GM12878 (cell line): ENCODE measurements around the gene CYB5R3. TPM values are rescaled to one million over a fixed set of nuclear protein-coding genes. Genes with fewer than 3 reads are reported as not detected.
A peak's percentile ranks its signal among the peaks of the same experiment; 100 is the strongest.

Experiments
- ATAC-seq: fragments of 200-7000 bp; cut with Tn5 transposase; 3 replicates; pipeline ENCODE4 v1.9.1; 2020; ENCODE audit warnings: mild to moderate bottlenecking, moderate library complexity
- BruUV-seq: library from RNA; stranded (reverse); fragments of 400-500 nt; replicated peaks from 2 replicates; lab custom pipeline; 2021; lab: Mats Ljungman, UMichigan
- CTCF ChIA-PET: fragments of 300-600 bp; sonication (Branson Sonifier 250); formaldehyde crosslinking; extraction: SDS; loops from one replicate; lab custom pipeline; 2021; ENCODE audit warnings: inconsistent platforms; lab: Yijun Ruan, JAX
- POLR2A ChIA-PET: fragments of 350-600 bp; formaldehyde crosslinking; extraction: SDS; loops from one replicate; lab custom pipeline; 2021; ENCODE audit warnings: inconsistent platforms; lab: Charles Lee
- RAD21 ChIA-PET: fragments of 300-600 bp; sonication (Branson Sonifier 250); formaldehyde crosslinking; loops from one replicate; lab custom pipeline; 2023; ENCODE audit warnings: antibody characterized with exemption; ENCODE audit not compliant: unreplicated experiment; lab: Charles Lee
- SMC1A ChIA-PET: fragments of 300-600 bp; sonication (Branson Sonifier 250); formaldehyde crosslinking; loops from one replicate; lab custom pipeline; 2023; ENCODE audit not compliant: unreplicated experiment, uncharacterized antibody; lab: Charles Lee
- DNase-seq: peaks from one replicate; pipeline ENCODE4 v3.0.0-alpha.2; 2011; ENCODE audit warnings: low read depth, low spot score
- FAIRE-seq: peaks from 3 replicates; lab custom pipeline; 2011; peaks lifted over from hg19 to GRCh38; lab: Jason Lieb, UNC
- H2AFZ ChIP-seq: 2 replicates; pipeline ENCODE4 v1.6.0; 2011; ENCODE audit warnings: low read depth, low read length, control low read depth; ENCODE audit not compliant: control insufficient read depth
- H3K27ac ChIP-seq: 2 replicates; pipeline ENCODE4 v1.5.1; 2011; ENCODE audit warnings: control low read depth; ENCODE audit not compliant: control insufficient read depth, insufficient read depth
- H3K27me3 ChIP-seq, 2 experiments: replicated peaks in 1 of 2; 2 replicates each; pipeline versions ENCODE4 v1.6.0 to v1.6.1; 2011; ENCODE audit warnings: low read length in 1 of 2; ENCODE audit not compliant: control insufficient read depth in 2 of 2, insufficient read depth in 2 of 2
- H3K36me3 ChIP-seq, 2 experiments: 2 replicates each; pipeline ENCODE4 v1.5.1; 2011; ENCODE audit warnings: low read length in 1 of 2; ENCODE audit not compliant: control insufficient read depth in 2 of 2, insufficient read depth in 2 of 2
- H3K4me1 ChIP-seq: 2 replicates; pipeline ENCODE4 v1.6.1; 2011; ENCODE audit warnings: mild to moderate bottlenecking, low read length, moderate library complexity, mixed read lengths; ENCODE audit not compliant: control insufficient read depth, insufficient read depth
- H3K4me2 ChIP-seq: 2 replicates; pipeline ENCODE4 v1.6.0; 2011; ENCODE audit warnings: control low read depth; ENCODE audit not compliant: control insufficient read depth, insufficient read depth
- H3K4me3 ChIP-seq: fragments of 200-600 bp; sonication (generic); 2 replicates; pipeline ENCODE4 v1.5.1; 2016
- H3K79me2 ChIP-seq: 2 replicates; pipeline ENCODE4 v1.6.0; 2011; ENCODE audit warnings: low read length; ENCODE audit not compliant: control insufficient read depth, insufficient read depth
- H3K9ac ChIP-seq: 2 replicates; pipeline ENCODE4 v1.8.0; 2011; ENCODE audit warnings: low read length, control low read depth, mixed read lengths; ENCODE audit not compliant: control insufficient read depth, insufficient read depth
- H3K9me3 ChIP-seq: replicated peaks from 3 replicates; pipeline ENCODE4 v1.5.1; 2011; ENCODE audit warnings: mild to moderate bottlenecking, low read length; ENCODE audit not compliant: control insufficient read depth, insufficient read depth
- H4K20me1 ChIP-seq: 2 replicates; pipeline ENCODE4 v1.6.0; 2011; ENCODE audit not compliant: control insufficient read depth, insufficient read depth
- ATF3 ChIP-seq: IDR thresholded peaks from 2 replicates; pipeline ENCODE4 v1.6.1; 2011; ENCODE audit warnings: low read depth, mild to moderate bottlenecking, low read length, moderate library complexity, borderline replicate concordance; ENCODE audit errors: extremely low read depth
- BHLHE40 ChIP-seq, 2 experiments: fragments of 450-650 bp in 1 of 2; IDR thresholded peaks; 2 replicates each; pipeline ENCODE4 v1.6.1; 2011 to 2017; ENCODE audit warnings: low read depth in 2 of 2, borderline replicate concordance in 1 of 2, improper control_type of control experiment in 1 of 2, low read length in 1 of 2, mild to moderate bottlenecking in 1 of 2
- BMI1 ChIP-seq: fragments of 450-650 bp; IDR thresholded peaks from 2 replicates; pipeline ENCODE4 v1.6.1; 2016; ENCODE audit warnings: mild to moderate bottlenecking, moderate library complexity, borderline replicate concordance
- CBX5 ChIP-seq: sonication (generic); IDR thresholded peaks from 2 replicates; pipeline ENCODE4 v1.6.1; 2016; ENCODE audit warnings: low read depth, moderate library complexity, mild to moderate bottlenecking, inconsistent platforms
- EZH2 ChIP-seq: IDR thresholded peaks from 2 replicates; pipeline ENCODE4 v1.6.1; 2012; ENCODE audit warnings: low read depth, mild to moderate bottlenecking, control low read depth, inconsistent platforms, low read length, borderline replicate concordance; ENCODE audit not compliant: control insufficient read depth
- IRF4 ChIP-seq: IDR thresholded peaks from 2 replicates; pipeline ENCODE4 v1.6.1; 2011; ENCODE audit warnings: low read depth, low read length
- NFYB ChIP-seq: IDR thresholded peaks from 2 replicates; pipeline ENCODE4 v1.6.1; 2011; ENCODE audit warnings: low read depth, mild to moderate bottlenecking, low read length, improper control_type of control experiment, moderate library complexity; ENCODE audit not compliant: insufficient read depth
- POLR2A ChIP-seq: IDR thresholded peaks from 2 replicates; pipeline ENCODE4 v1.6.1; 2011; ENCODE audit warnings: low read depth, mild to moderate bottlenecking, low read length
- ZNF622 ChIP-seq: fragments of 450-650 bp; IDR thresholded peaks from 2 replicates; pipeline ENCODE4 v1.6.1; 2017; ENCODE audit warnings: mild to moderate bottlenecking, inconsistent platforms
- WGBS: methylation state at CpG from one replicate; pipeline ENCODE4 v1.1.6; 2016; ENCODE audit warnings: low lambda C conversion rate; ENCODE audit not compliant: insufficient replicate concordance, insufficient coverage; ENCODE audit errors: missing lambda C conversion rate; 5-methylcytosine and 5-hydroxymethylcytosine counted together
- in situ Hi-C: fragments of 300-500 bp; cut with MboI; formaldehyde crosslinking; loops from 9 replicates; pipeline ENCODE4 v1.14.3; 2018; ENCODE audit warnings: mixed read lengths
- intact Hi-C: fragments of 100-400 bp; cut with micrococcal nuclease; formaldehyde crosslinking; loops from one replicate; pipeline ENCODE4 v1.14.2; 2022; ENCODE audit not compliant: unreplicated experiment
- polyA plus RNA-seq, 11 experiments: library from polyadenylated mRNA; depleted of rRNA in 4 of 11; unstranded in 6 of 11; stranded (reverse) in 5 of 11; fragments of >200 nt; fragmentation: Nextera tagmentation in 4 of 11; fragmentation: Illumina TruSeq in 1 of 11; extraction: Ambion mirVana in 4 of 11; extraction: Trizol in 1 of 11; gene quantifications; 1 replicate in 1 of 11; 2 replicates in 10 of 11; pipeline versions ENCODE4 v1.2.1 to v1.2.3, GENCODE V29; 2011 to 2016; ENCODE audit warnings: inconsistent platforms in 2 of 11, missing spikeins in 2 of 11, low read depth in 1 of 11
- total RNA-seq, 4 experiments: library from RNA; depleted of rRNA in 3 of 4; stranded (reverse); fragments of >200 nt in 3 of 4; fragmentation: Illumina TruSeq in 1 of 4; extraction: Trizol in 1 of 4; gene quantifications; 2 replicates each; pipeline versions ENCODE4 v1.2.1 to v1.2.3, GENCODE V29; 2013 to 2021
- TF ChIP-seq, protein P1 (sequence below): IDR thresholded peaks from 2 replicates; pipeline ENCODE4 v1.6.1; 2011; ENCODE audit warnings: borderline replicate concordance, low read depth, mild to moderate bottlenecking, moderate library complexity, low read length; ENCODE audit not compliant: insufficient read depth, poor library complexity, severe bottlenecking
- TF ChIP-seq, protein P2 (sequence below): fragments of 450-650 bp; IDR thresholded peaks from 2 replicates; pipeline ENCODE4 v1.6.1; 2014; ENCODE audit warnings: mild to moderate bottlenecking
- TF ChIP-seq, protein P3 (sequence below): fragments of 450-650 bp; IDR thresholded peaks from 2 replicates; pipeline ENCODE4 v1.6.1; 2017; ENCODE audit warnings: mild to moderate bottlenecking
- TF ChIP-seq, protein P4 (sequence below): fragments of 450-650 bp; IDR thresholded peaks from 2 replicates; pipeline ENCODE4 v1.6.1; 2016; ENCODE audit warnings: mild to moderate bottlenecking

Gene CYB5R3
- total and polyA plus RNA-seq, 10 of the 15 experiments (the other 5 are each of a cell fraction or from before 2014, with no cell fraction given): 2.0 to 119 (median 67.8) TPM

GRCh38 chr22:42686756-42687491 lies 37.7 kb upstream of the CYB5R3 start:
- RAD21 ChIA-PET: no interaction called here
- FAIRE-seq: no peak

More at GRCh38 chr22:42686756-42687491, 37.7 kb upstream of the CYB5R3 start:
- Histone ChIP-seq H3K9me3 (no peaks in the 10 kb centered on the region), H3K4me3 (no peak overlapping the region), H3K36me3 (peaks cover 0 to 4% of the 10 kb centered on the region in 2 experiments; a peak in 3 of 4 replicates), H3K4me2 (no peak overlapping the region)
- intact Hi-C loops: no loop called here
- no peak for TF ChIP-seq ZNF622
- TF ChIP-seq, protein P1, sequence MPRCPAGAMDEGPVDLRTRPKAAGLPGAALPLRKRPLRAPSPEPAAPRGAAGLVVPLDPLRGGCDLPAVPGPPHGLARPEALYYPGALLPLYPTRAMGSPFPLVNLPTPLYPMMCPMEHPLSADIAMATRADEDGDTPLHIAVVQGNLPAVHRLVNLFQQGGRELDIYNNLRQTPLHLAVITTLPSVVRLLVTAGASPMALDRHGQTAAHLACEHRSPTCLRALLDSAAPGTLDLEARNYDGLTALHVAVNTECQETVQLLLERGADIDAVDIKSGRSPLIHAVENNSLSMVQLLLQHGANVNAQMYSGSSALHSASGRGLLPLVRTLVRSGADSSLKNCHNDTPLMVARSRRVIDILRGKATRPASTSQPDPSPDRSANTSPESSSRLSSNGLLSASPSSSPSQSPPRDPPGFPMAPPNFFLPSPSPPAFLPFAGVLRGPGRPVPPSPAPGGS: no peak
- TF ChIP-seq ATF3: no peak
- TF ChIP-seq, protein P2, sequence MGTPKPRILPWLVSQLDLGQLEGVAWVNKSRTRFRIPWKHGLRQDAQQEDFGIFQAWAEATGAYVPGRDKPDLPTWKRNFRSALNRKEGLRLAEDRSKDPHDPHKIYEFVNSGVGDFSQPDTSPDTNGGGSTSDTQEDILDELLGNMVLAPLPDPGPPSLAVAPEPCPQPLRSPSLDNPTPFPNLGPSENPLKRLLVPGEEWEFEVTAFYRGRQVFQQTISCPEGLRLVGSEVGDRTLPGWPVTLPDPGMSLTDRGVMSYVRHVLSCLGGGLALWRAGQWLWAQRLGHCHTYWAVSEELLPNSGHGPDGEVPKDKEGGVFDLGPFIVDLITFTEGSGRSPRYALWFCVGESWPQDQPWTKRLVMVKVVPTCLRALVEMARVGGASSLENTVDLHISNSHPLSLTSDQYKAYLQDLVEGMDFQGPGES: no peak
- no peak for TF ChIP-seq NFYB
- TF ChIP-seq, protein P3, sequence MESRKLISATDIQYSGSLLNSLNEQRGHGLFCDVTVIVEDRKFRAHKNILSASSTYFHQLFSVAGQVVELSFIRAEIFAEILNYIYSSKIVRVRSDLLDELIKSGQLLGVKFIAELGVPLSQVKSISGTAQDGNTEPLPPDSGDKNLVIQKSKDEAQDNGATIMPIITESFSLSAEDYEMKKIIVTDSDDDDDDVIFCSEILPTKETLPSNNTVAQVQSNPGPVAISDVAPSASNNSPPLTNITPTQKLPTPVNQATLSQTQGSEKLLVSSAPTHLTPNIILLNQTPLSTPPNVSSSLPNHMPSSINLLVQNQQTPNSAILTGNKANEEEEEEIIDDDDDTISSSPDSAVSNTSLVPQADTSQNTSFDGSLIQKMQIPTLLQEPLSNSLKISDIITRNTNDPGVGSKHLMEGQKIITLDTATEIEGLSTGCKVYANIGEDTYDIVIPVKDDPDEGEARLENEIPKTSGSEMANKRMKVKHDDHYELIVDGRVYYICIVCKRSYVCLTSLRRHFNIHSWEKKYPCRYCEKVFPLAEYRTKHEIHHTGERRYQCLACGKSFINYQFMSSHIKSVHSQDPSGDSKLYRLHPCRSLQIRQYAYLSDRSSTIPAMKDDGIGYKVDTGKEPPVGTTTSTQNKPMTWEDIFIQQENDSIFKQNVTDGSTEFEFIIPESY: no peak
- TF ChIP-seq, protein P4, sequence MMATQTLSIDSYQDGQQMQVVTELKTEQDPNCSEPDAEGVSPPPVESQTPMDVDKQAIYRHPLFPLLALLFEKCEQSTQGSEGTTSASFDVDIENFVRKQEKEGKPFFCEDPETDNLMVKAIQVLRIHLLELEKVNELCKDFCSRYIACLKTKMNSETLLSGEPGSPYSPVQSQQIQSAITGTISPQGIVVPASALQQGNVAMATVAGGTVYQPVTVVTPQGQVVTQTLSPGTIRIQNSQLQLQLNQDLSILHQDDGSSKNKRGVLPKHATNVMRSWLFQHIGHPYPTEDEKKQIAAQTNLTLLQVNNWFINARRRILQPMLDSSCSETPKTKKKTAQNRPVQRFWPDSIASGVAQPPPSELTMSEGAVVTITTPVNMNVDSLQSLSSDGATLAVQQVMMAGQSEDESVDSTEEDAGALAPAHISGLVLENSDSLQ: no peak
- TF ChIP-seq BMI1: no peak
- no peak for TF ChIP-seq CBX5
- TF ChIP-seq POLR2A: no peak
- no peak for TF ChIP-seq EZH2
- no peak for TF ChIP-seq IRF4
- no peak for TF ChIP-seq BHLHE40 (IDR thresholded peaks at IDR 0.05; ENCODE audit: borderline replicate concordance in 1 of 2, low read depth in 2 of 2, low read length in 1 of 2)
- TF ChIP-seq, all 136 proteins: peak for 0
- Histone ChIP-seq H2AFZ (no peak overlapping the region), H3K9ac (no peak overlapping the region), H3K27me3 (no peaks in the 10 kb centered on the region), H3K27ac (no peak overlapping the region), H3K4me1 (peaks cover 5% of the 10 kb centered on the region), H4K20me1 (no peaks in the 10 kb centered on the region), H3K79me2 (no peaks in the 10 kb centered on the region)
- POLR2A ChIA-PET: interaction anchor here (0.6 kb wide), 1 partner anchor 10 kb away, joined by 9 read pairs; no protein-coding TSS in a partner anchor
- 85% methylated on average over 14 of the region's 14 CpGs for WGBS
- CTCF ChIA-PET: interaction anchor here (0.6 kb wide), 2 partner anchors 23 to 79 kb away, joined by 3 read pairs; no protein-coding TSS in a partner anchor
- DNase-seq: no peak
- in situ Hi-C loops: no loop called here
- SMC1A ChIA-PET: no interaction called here
- BruUV-seq: TSS peak; percentile 36
- no peak for ATAC-seq
